Aortic smooth muscle cell (primary cell): Measurements from ENCODE around the gene ABT1. TPM values are rescaled to one million over a fixed set of nuclear protein-coding genes. Genes with fewer than 3 reads are reported as not detected.

Source experiments
- total RNA-seq: library from RNA; depleted of rRNA; stranded (reverse); fragments of >200 nt; gene quantifications from 2 replicates; pipeline ENCODE4 v1.2.3, GENCODE V29; 2014

The ABT1 gene
- total RNA-seq = 11.7 and 12.2 TPM in 2 replicates

DNA sequence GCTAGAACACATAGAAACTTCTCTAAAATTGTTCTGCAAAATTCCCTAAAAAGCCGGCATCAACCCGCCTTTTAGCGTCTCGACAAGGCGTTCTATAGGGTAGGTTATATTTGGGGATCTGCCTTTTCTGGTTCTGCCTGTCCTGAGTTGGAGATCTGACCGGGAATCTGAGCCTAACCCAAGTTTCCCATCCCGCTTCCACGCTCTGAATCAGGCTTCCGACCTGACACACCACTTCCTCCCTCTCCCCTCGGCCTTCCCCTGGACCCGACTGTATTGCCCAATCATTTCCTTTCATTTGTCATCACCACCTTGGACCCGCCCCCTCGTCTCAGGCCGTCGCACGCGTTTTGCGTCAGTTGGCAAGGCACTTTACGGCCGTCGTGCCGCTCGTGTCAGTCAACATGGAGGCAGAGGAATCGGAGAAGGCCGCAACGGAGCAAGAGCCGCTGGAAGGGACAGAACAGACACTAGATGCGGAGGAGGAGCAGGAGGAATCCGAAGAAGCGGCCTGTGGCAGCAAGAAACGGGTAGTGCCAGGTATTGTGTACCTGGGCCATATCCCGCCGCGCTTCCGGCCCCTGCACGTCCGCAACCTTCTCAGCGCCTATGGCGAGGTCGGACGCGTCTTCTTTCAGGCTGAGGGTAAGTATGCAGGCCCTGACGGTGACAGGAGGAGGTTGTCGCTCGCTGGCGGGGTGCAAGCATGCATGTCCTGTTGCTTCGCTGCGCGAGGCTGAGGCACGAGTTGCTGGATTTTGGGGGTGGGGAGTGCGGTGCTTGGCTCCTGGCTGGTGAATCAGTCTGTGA lies at the start of gene ABT1:
TSS of gene ABT1 (plus strand) at position 375 of the 810 bp plus-strand sequence. CDS start at position 405, 30 bp downstream.

Other genes starting within 250 kb of the ABT1 start
- 29.7 and 30.9 TPM in 2 replicates for gene BTN3A2, start 231.8 kb upstream of the ABT1 start, total RNA-seq
- gene BTN2A2, start 213.8 kb upstream of the ABT1 start, total RNA-seq = 7.8 and 13.2 TPM in 2 replicates
- gene BTN3A1, start 194.7 kb upstream of the ABT1 start, total RNA-seq = 14.0 and 20.1 TPM in 2 replicates
- gene BTN3A3, start 156.4 kb upstream of the ABT1 start, total RNA-seq = 16.8 TPM in 2 replicates
- gene BTN2A1, start 139.0 kb upstream of the ABT1 start, total RNA-seq = 15.5 and 16.3 TPM in 2 replicates
- under 0.01 TPM in 1 of 2 replicates, not detected in the other for gene BTN1A1, start 96.7 kb upstream of the ABT1 start, total RNA-seq
- gene HMGN4, start 58.6 kb upstream of the ABT1 start, total RNA-seq = 70.9 and 77.5 TPM in 2 replicates
- gene ZNF322, start 62.8 kb downstream of the ABT1 start, total RNA-seq = 12.0 and 13.7 TPM in 2 replicates